Activated CD8-positive, alpha-beta T cell treated with anti-CD3 and anti-CD28 coated beads for 36 hours (primary cell): ENCODE results near the gene MYL6B. TPM values are rescaled to one million over a fixed set of nuclear protein-coding genes. Genes with fewer than 3 reads are reported as not detected.

ENCODE experiments used
- ATAC-seq: fragments of 200-7000 bp; cut with Tn5 transposase; one replicate; pipeline ENCODE4 v1.10.0; 2021; ENCODE audit warnings: mild to moderate bottlenecking, moderate library complexity
- CTCF ChIA-PET: fragments of 350-600 bp; sonication (Branson Sonifier 250); formaldehyde crosslinking; loops from one replicate; lab custom pipeline; 2021; ENCODE audit warnings: antibody characterized with exemption; lab: Charles Lee
- POLR2A ChIA-PET: fragments of 350-600 bp; sonication (Branson Sonifier 250); formaldehyde crosslinking; loops from one replicate; lab custom pipeline; 2021; ENCODE audit warnings: antibody characterized with exemption; lab: Charles Lee
- DNase-seq: peaks from one replicate; pipeline ENCODE4 v3.0.0-alpha.2; 2020
- H3K27ac Mint-ChIP-seq: one replicate; pipeline ENCODE4 v1.8.0; 2021; ENCODE audit warnings: mild to moderate bottlenecking, mixed read lengths
- H3K27me3 Mint-ChIP-seq: one replicate; pipeline ENCODE4 v1.8.0; 2021; ENCODE audit warnings: mixed read lengths
- H3K36me3 Mint-ChIP-seq: one replicate; pipeline ENCODE4 v1.8.0; 2021; ENCODE audit warnings: low read depth, mixed read lengths
- H3K4me1 Mint-ChIP-seq: one replicate; pipeline ENCODE4 v1.8.0; 2021; ENCODE audit warnings: low read depth, mixed read lengths
- H3K4me3 Mint-ChIP-seq: one replicate; pipeline ENCODE4 v1.8.0; 2021; ENCODE audit warnings: mild to moderate bottlenecking, moderate library complexity, mixed read lengths
- H3K9me3 Mint-ChIP-seq: one replicate; pipeline ENCODE4 v1.8.0; 2021; ENCODE audit warnings: mixed read lengths
- intact Hi-C: fragments of 100-400 bp; cut with micrococcal nuclease; formaldehyde crosslinking; loops from one replicate; pipeline ENCODE4 v1.10.0; 2022
- total RNA-seq, 2 experiments: library from RNA; stranded (reverse); gene quantifications; one replicate each; pipeline ENCODE4 v1.2.3, GENCODE V29; 2021
- TF ChIP-seq, protein P1 (sequence below): fragments of 200-600 bp; IDR thresholded peaks from one replicate; pipeline ENCODE4 v1.8.0; 2022; ENCODE audit warnings: antibody characterized with exemption, mild to moderate bottlenecking

The MYL6B gene
- total RNA-seq, 2 experiments from 2014 or later, result 60.3 to 66.9 TPM

DNA sequence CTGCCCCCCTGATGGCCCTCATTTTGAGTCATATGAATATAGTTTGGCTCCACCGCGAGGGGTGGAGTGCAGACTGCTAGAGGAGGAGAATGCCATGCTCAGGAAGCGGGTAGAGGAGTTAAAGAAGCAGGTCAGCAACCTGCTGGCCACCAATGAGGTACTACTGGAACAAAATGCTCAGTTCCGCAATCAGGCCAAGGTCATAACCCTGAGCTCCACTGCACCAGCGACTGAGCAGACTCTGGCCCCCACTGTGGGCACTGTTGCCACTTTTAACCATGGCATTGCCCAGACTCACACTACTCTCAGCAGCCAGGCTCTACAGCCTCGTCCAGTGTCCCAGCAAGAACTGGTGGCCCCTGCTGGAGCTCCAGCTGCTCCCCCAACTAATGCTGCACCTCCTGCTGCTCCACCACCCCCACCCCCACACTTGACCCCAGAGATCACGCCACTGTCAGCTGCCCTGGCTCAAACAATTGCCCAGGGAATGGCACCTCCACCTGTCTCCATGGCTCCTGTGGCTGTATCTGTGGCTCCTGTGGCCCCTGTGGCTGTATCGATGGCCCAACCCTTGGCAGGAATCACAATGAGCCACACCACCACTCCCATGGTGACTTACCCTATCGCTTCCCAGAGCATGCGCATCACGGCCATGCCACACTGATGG lies 31.1 kb upstream of the MYL6B start:
- Mint-ChIP-seq H3K4me1 (peaks cover 25% of the 10 kb centered on the region), H3K27me3 (no peaks in the 10 kb centered on the region), H3K4me3 (no peak overlapping the region), H3K9me3 (no peaks in the 10 kb centered on the region), H3K27ac (no peak overlapping the region), H3K36me3 (peaks cover 27% of the 10 kb centered on the region)
- intact Hi-C loops, result loop anchor here (10.0 kb wide), 1 partner anchor 133 kb away; the partner anchor contains the start of gene ANKRD52
- DNase-seq (no peak), ATAC-seq (no peak)
- CTCF ChIA-PET, result interaction anchor here (2.1 to 9.5 kb wide), 3 partner anchors 29 to 342 kb away, joined by 5 to 110 read pairs (median 36); partner anchors contain the start of genes MYL6B and SMARCC2
- TF ChIP-seq, protein P1, sequence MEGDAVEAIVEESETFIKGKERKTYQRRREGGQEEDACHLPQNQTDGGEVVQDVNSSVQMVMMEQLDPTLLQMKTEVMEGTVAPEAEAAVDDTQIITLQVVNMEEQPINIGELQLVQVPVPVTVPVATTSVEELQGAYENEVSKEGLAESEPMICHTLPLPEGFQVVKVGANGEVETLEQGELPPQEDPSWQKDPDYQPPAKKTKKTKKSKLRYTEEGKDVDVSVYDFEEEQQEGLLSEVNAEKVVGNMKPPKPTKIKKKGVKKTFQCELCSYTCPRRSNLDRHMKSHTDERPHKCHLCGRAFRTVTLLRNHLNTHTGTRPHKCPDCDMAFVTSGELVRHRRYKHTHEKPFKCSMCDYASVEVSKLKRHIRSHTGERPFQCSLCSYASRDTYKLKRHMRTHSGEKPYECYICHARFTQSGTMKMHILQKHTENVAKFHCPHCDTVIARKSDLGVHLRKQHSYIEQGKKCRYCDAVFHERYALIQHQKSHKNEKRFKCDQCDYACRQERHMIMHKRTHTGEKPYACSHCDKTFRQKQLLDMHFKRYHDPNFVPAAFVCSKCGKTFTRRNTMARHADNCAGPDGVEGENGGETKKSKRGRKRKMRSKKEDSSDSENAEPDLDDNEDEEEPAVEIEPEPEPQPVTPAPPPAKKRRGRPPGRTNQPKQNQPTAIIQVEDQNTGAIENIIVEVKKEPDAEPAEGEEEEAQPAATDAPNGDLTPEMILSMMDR, result no peak
- POLR2A ChIA-PET, result interaction anchor here (0.6 kb wide), 1 partner anchor 81 kb away, joined by 3 read pairs; no protein-coding TSS in a partner anchor

DNA sequence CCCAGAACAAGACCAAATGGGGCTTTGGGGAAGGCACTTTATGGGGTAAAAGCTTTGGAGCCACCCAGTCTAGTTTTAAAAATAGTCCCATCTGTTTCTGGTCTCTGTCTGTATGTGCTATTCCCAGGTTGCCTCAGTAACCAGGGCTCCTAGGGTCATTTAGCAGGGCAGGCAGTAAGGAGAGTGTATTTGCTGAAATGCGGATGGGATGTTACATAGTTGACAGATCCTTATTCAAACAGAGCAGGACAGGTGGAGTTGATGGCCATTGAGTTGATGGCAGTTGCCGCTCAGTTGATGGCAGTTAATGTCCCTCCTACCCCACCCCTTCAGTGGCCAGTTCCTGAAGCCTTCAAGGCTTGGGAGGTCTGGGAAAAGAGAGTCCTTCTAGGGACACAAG lies 29.8 kb upstream of the MYL6B start:
- Mint-ChIP-seq H3K4me1 (peaks cover 38% of the 10 kb centered on the region), H3K9me3 (no peaks in the 10 kb centered on the region), H3K27me3 (no peaks in the 10 kb centered on the region), H3K4me3 (no peak overlapping the region), H3K36me3 (peaks cover 14% of the 10 kb centered on the region), H3K27ac (peak overlapping the region; percentile 4)
- TF ChIP-seq, protein P1, result no peak
- ATAC-seq, result no peak
- POLR2A ChIA-PET, result interaction anchor here (0.9 kb wide), 1 partner anchor 12 kb away, joined by 3 read pairs; no protein-coding TSS in a partner anchor
- no peak for DNase-seq
- CTCF ChIA-PET, result interaction anchor here (2.3 to 9.5 kb wide), 2 partner anchors 67 to 136 kb away, joined by 5 to 110 read pairs; partner anchors contain the start of genes ANKRD52 and SMARCC2
- intact Hi-C loops, result loop anchor here (10.0 kb wide), 1 partner anchor 132 kb away; the partner anchor contains the start of gene ANKRD52

DNA sequence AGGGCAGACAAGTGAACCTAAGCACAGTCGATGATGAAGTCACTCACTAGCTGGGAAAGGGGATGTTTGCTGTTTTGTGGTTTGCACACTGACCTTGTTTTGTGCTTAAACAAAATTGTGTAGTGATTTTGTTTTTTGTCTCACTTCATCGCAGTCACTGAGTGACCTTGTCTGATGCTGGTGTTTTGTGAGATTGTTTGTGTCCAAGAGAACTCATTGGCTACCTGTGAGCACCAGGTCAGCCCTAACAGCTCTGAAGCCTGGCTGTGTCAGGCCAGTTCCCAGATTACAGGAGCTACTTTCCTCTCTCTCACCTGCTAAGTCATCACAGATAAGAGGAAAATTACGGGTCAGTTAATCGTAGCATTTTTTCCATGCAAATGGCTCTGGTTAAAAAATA lies 28.3 kb upstream of the MYL6B start:
- peaks cover 35% of the 10 kb centered on the region for H3K4me1 Mint-ChIP-seq
- no peaks in the 10 kb centered on the region for H3K9me3 Mint-ChIP-seq
- H3K27ac Mint-ChIP-seq, result peak overlapping the region; percentile 51
- TF ChIP-seq, protein P1, result no peak
- no peak for DNase-seq
- CTCF ChIA-PET, result interaction anchor here (1.0 to 9.5 kb wide), 8 partner anchors 18 to 340 kb away, joined by 3 to 110 read pairs (median 4); partner anchors contain the start of genes ANKRD52, MYL6, MYL6B and SMARCC2
- peaks cover 10% of the 10 kb centered on the region for H3K36me3 Mint-ChIP-seq
- H3K4me3 Mint-ChIP-seq, result no peak overlapping the region
- POLR2A ChIA-PET, result interaction anchor here (0.6 to 5.3 kb wide), 8 partner anchors 7 to 65 kb away, joined by 3 to 21 read pairs (median 4); partner anchors contain the start of genes MYL6B, PA2G4 and SMARCC2
- no peaks in the 10 kb centered on the region for H3K27me3 Mint-ChIP-seq
- no peak for ATAC-seq
- intact Hi-C loops, result loop anchor here (10.0 kb wide), 1 partner anchor 131 kb away; the partner anchor contains the start of gene ANKRD52

DNA sequence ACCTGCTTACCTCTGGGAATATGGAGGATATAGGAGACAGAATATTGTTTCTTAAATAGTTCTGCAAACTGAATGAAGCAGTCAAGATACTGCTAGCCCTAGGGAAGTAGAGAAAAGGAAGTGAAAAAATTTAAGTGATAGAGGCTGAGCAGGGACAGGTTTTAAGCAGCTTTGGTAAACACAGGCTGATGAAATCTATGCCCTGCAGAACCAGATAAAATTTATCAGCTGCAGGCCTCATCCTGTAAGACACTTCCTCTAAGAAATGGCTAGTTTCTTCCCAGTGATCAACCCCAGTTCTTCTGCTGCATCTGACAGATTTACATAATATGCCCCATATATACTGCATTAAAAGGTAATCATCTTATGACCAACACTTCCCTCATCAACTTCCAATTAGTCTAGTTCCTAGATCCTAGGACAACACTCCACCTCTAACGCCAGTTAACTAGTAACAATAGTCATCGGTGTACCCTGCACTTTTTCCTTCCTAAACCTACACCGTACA lies 25.6 kb upstream of the MYL6B start:
- TF ChIP-seq, protein P1, result no peak
- POLR2A ChIA-PET, result interaction anchor here (0.8 to 5.7 kb wide), 6 partner anchors 9 to 62 kb away, joined by 3 to 75 read pairs (median 9); partner anchors contain the start of genes MYL6B, PA2G4, RPL41 and SMARCC2

More for the DNA sequence above, 25.6 kb upstream of the MYL6B start:
- intact Hi-C loops, result loop anchor here (10.0 kb wide), 1 partner anchor 128 kb away; the partner anchor contains the start of gene ANKRD52
- Mint-ChIP-seq H3K27me3 (no peaks in the 10 kb centered on the region), H3K27ac (peak overlapping the region; percentile 93), H3K36me3 (peaks cover 24% of the 10 kb centered on the region), H3K4me3 (peak overlapping the region; percentile 84), H3K4me1 (peaks cover 44% of the 10 kb centered on the region), H3K9me3 (no peaks in the 10 kb centered on the region)
- DNase-seq (no peak), ATAC-seq (no peak)
- CTCF ChIA-PET, result interaction anchor here (1.0 to 9.5 kb wide), 18 partner anchors 8 to 233 kb away, joined by 3 to 110 read pairs (median 6); partner anchors contain the start of genes ANKRD52, MYL6B, RNF41 and RPL41
